ENCODE measurements around the gene MTHFD2. TPM values are rescaled to one million over a fixed set of nuclear protein-coding genes. Genes with fewer than 3 reads are reported as not detected.

The MTHFD2 gene
- total RNA-seq, 1 donor from 2014 or later: 365 TPM

DNA sequence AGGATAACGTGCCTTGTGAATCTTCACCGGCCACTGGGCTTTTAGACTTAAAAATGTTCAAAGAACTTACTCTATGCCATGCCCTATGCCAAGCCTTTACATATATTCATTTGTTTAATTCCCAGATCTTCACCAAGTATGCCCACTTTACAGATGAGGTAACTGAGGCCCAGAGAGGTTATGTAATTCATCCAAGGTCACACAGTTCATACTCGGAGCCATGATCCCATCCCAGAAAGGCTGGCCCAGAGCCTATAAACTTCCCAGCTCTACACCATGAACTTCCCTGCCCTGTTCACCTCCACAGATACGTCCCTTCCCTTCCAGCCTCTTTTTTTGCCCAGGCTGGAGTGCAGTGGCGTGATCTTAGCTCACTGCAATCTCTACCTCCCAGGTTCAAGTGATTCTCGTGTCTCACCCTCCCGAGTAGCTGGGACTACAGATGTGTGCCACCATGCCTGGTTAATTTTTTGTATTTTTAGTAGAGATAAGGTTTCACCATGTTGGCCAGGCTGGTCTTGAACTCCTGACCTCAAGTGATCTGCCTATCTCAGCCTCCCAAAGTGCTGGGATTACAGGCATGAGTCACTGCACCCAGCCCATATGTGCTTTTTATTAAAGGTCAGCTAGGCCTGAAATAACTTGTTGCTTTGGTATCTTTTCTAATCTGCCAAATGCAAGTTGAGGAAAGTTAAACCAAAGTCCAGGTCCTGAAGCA lies 44.1 kb downstream of the MTHFD2 start:
- no peak overlapping the region for H3K4me3 ChIP-seq (ENCODE audit: insufficient read depth, low read depth, low read length)
- no peak overlapping the region for H3K4me2 ChIP-seq (ENCODE audit: low read length)
- no peaks in the 10 kb centered on the region for H3K36me3 ChIP-seq (ENCODE audit: insufficient read depth, low read length)
- peaks cover 3% of the 10 kb centered on the region for H3K27me3 ChIP-seq (ENCODE audit: insufficient read depth, low read length)
- H3K4me1 Mint-ChIP-seq (ENCODE audit: low read depth, unreplicated experiment): no peaks in the 10 kb centered on the region
- no peak overlapping the region for H3K9ac ChIP-seq (ENCODE audit: low read length)
- FAIRE-seq: no peak
- TF ChIP-seq EZH2 (IDR thresholded peaks at IDR 0.05; ENCODE audit: insufficient read depth, low read length): no peak
- TF ChIP-seq, protein P1, sequence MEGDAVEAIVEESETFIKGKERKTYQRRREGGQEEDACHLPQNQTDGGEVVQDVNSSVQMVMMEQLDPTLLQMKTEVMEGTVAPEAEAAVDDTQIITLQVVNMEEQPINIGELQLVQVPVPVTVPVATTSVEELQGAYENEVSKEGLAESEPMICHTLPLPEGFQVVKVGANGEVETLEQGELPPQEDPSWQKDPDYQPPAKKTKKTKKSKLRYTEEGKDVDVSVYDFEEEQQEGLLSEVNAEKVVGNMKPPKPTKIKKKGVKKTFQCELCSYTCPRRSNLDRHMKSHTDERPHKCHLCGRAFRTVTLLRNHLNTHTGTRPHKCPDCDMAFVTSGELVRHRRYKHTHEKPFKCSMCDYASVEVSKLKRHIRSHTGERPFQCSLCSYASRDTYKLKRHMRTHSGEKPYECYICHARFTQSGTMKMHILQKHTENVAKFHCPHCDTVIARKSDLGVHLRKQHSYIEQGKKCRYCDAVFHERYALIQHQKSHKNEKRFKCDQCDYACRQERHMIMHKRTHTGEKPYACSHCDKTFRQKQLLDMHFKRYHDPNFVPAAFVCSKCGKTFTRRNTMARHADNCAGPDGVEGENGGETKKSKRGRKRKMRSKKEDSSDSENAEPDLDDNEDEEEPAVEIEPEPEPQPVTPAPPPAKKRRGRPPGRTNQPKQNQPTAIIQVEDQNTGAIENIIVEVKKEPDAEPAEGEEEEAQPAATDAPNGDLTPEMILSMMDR (IDR thresholded peaks at IDR 0.05; ENCODE audit: insufficient read depth, low read depth, low read length): no peak
- DNase-seq (ENCODE audit: low read depth): no peak
- no peaks in the 10 kb centered on the region for H4K20me1 ChIP-seq (ENCODE audit: insufficient read depth, low read length)
- H3K27me3 Mint-ChIP-seq (ENCODE audit: low read depth, unreplicated experiment): peaks cover 3% of the 10 kb centered on the region
- H3K27ac ChIP-seq (ENCODE audit: low read depth, low read length): no peak overlapping the region
- no peaks in the 10 kb centered on the region for H3K9me3 Mint-ChIP-seq (ENCODE audit: unreplicated experiment)
- no peaks in the 10 kb centered on the region for H3K79me2 ChIP-seq (ENCODE audit: insufficient read depth, low read length)
- no peak overlapping the region for H3K27ac Mint-ChIP-seq (ENCODE audit: unreplicated experiment)
- H3K9me3 ChIP-seq (ENCODE audit: insufficient read depth, low read depth, low read length): peaks cover 7% of the 10 kb centered on the region
- H3K4me3 Mint-ChIP-seq (ENCODE audit: unreplicated experiment): no peak overlapping the region
- no peak overlapping the region for H2AFZ ChIP-seq (ENCODE audit: low read depth, low read length)
- no peaks in the 10 kb centered on the region for H3K4me1 ChIP-seq (ENCODE audit: insufficient read depth, low read length)
- H3K36me3 Mint-ChIP-seq (ENCODE audit: low read depth, unreplicated experiment): peaks cover 2% of the 10 kb centered on the region

DNA sequence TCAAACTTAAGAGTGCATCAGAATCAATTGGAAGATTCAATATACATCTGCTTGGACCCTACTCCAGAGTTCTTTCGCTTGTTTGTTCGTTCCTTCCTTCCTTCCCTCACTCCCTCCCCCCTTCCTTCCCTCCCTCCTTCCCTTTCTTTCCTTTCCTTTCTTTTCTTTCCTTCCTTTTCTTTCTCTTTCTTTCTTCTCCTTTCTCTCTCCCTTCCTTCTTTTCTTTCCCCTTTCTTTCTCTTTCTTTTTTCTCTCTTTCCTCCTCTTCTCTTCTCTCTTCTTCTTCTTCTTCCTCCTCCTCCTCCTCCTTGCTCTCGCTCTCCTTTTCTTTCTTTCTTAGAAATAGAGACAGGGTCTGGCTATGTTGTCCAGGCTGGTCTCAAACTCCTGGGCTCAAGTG lies 45.9 kb downstream of the MTHFD2 start:
- FAIRE-seq (no peak), DNase-seq (ENCODE audit: low read depth) (no peak)
- H3K27me3 Mint-ChIP-seq (ENCODE audit: low read depth, unreplicated experiment): peaks cover 11% of the 10 kb centered on the region
- H3K9me3 Mint-ChIP-seq (ENCODE audit: unreplicated experiment): peaks cover under 1% of the 10 kb centered on the region
- Histone ChIP-seq H3K4me3 (ENCODE audit: insufficient read depth, low read depth, low read length) (no peak overlapping the region), H3K27me3 (ENCODE audit: insufficient read depth, low read length) (peaks cover 3% of the 10 kb centered on the region), H3K9ac (ENCODE audit: low read length) (no peak overlapping the region), H3K4me1 (ENCODE audit: insufficient read depth, low read length) (no peaks in the 10 kb centered on the region), H4K20me1 (ENCODE audit: insufficient read depth, low read length) (no peaks in the 10 kb centered on the region), H3K79me2 (ENCODE audit: insufficient read depth, low read length) (no peaks in the 10 kb centered on the region), H3K27ac (ENCODE audit: low read depth, low read length) (no peak overlapping the region), H3K9me3 (ENCODE audit: insufficient read depth, low read depth, low read length) (peaks cover 4% of the 10 kb centered on the region), H2AFZ (ENCODE audit: low read depth, low read length) (no peak overlapping the region), H3K4me2 (ENCODE audit: low read length) (no peak overlapping the region), H3K36me3 (ENCODE audit: insufficient read depth, low read length) (no peaks in the 10 kb centered on the region)
- no peak for TF ChIP-seq EZH2 (IDR thresholded peaks at IDR 0.05; ENCODE audit: insufficient read depth, low read length)
- TF ChIP-seq, protein P1 (IDR thresholded peaks at IDR 0.05; ENCODE audit: insufficient read depth, low read depth, low read length): no peak
- H3K4me1 Mint-ChIP-seq (ENCODE audit: low read depth, unreplicated experiment): no peaks in the 10 kb centered on the region
- H3K36me3 Mint-ChIP-seq (ENCODE audit: low read depth, unreplicated experiment): peaks cover 6% of the 10 kb centered on the region
- no peak overlapping the region for H3K27ac Mint-ChIP-seq (ENCODE audit: unreplicated experiment)
- H3K4me3 Mint-ChIP-seq (ENCODE audit: unreplicated experiment): no peak overlapping the region

DNA sequence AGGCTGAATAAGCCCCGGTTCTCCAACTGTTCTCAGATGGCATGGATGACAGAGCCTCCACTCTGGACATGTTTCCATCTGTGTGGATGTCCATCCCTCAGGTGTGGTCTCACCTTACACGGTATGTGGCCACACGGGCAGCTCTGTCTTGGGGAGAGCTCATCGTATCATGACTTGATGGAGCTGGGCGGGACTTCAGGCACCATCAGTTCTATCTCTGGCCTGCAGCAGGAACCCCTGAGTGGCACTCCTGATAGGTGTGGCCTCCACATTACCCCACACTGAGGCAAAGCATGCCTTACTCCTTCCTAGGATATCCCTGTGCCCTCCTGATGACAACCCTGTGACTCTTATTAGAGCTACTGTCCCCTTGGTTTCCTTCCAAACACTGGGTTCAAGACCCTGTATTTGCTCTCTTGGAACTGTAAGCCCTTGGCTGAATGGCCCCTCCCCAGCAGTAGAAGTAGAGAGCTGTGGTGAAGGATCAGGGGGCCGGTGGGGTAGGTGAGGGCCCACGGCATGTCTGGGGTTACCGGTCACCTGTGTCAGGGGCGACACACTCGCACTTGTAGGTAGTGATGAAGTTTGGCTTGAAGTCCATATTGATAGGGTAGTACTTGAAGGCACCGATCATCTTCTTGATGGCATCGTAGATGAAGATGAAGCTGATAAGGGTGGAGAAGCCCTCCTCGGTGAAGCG lies 48.2 kb downstream of the MTHFD2 start:
- H3K9me3 ChIP-seq (ENCODE audit: insufficient read depth, low read depth, low read length): no peaks in the 10 kb centered on the region
- no peaks in the 10 kb centered on the region for H3K36me3 ChIP-seq (ENCODE audit: insufficient read depth, low read length)
- H3K27ac Mint-ChIP-seq (ENCODE audit: unreplicated experiment): no peak overlapping the region
- no peak for TF ChIP-seq EZH2 (IDR thresholded peaks at IDR 0.05; ENCODE audit: insufficient read depth, low read length)
- TF ChIP-seq, protein P1 (IDR thresholded peaks at IDR 0.05; ENCODE audit: insufficient read depth, low read depth, low read length): no peak
- peaks cover 6% of the 10 kb centered on the region for H3K36me3 Mint-ChIP-seq (ENCODE audit: low read depth, unreplicated experiment)
- H3K9me3 Mint-ChIP-seq (ENCODE audit: unreplicated experiment): peaks cover 2% of the 10 kb centered on the region
- H3K9ac ChIP-seq (ENCODE audit: low read length): no peak overlapping the region
- H3K4me1 ChIP-seq (ENCODE audit: insufficient read depth, low read length): no peaks in the 10 kb centered on the region
- no peaks in the 10 kb centered on the region for H4K20me1 ChIP-seq (ENCODE audit: insufficient read depth, low read length)
- H3K27ac ChIP-seq (ENCODE audit: low read depth, low read length): no peak overlapping the region
- H3K4me3 Mint-ChIP-seq (ENCODE audit: unreplicated experiment): no peak overlapping the region
- no peak for DNase-seq (ENCODE audit: low read depth)
- H3K27me3 Mint-ChIP-seq (ENCODE audit: low read depth, unreplicated experiment): peaks cover 11% of the 10 kb centered on the region
- FAIRE-seq: no peak
- peaks cover 6% of the 10 kb centered on the region for H3K27me3 ChIP-seq (ENCODE audit: insufficient read depth, low read length)
- H3K4me1 Mint-ChIP-seq (ENCODE audit: low read depth, unreplicated experiment): no peaks in the 10 kb centered on the region
- H2AFZ ChIP-seq (ENCODE audit: low read depth, low read length): no peak overlapping the region
- no peak overlapping the region for H3K4me2 ChIP-seq (ENCODE audit: low read length)
- no peak overlapping the region for H3K4me3 ChIP-seq (ENCODE audit: insufficient read depth, low read depth, low read length)
- no peaks in the 10 kb centered on the region for H3K79me2 ChIP-seq (ENCODE audit: insufficient read depth, low read length)

All from astrocyte (in vitro differentiated cells and primary cell).